Measurements from ENCODE around the gene RAP1B. TPM values are rescaled to one million over a fixed set of nuclear protein-coding genes. Genes with fewer than 3 reads are reported as not detected.

RAP1B gene
- total and polyA plus RNA-seq, 9 donors: 77.4 to 142 (median 101) TPM

GRCh38 chr12:68578765-68579164 is 31.9 kb upstream of the RAP1B start:
- no peak overlapping the region for H3K27ac ChIP-seq (ENCODE audit: low read length)
- no peaks in the 10 kb centered on the region for H3K36me3 ChIP-seq (ENCODE audit: control insufficient read depth, insufficient read depth, low read length)
- no peaks in the 10 kb centered on the region for H3K9me3 ChIP-seq (replicated peaks; ENCODE audit: control insufficient read depth, low read depth, low read length)
- H3K4me3 ChIP-seq (ENCODE audit: low read length): no peak overlapping the region
- WGBS (ENCODE audit: insufficient coverage): no CpG with 5 or more reads among the region's 6 CpGs
- no peaks in the 10 kb centered on the region for H3K4me1 ChIP-seq (ENCODE audit: control insufficient read depth, insufficient read depth, low read length)
- H3K27me3 ChIP-seq (ENCODE audit: control insufficient read depth, insufficient read depth, low read length): no peaks in the 10 kb centered on the region
- no peak for DNase-seq

- Histone ChIP-seq H3K9me3 (replicated peaks; ENCODE audit: control insufficient read depth, low read depth, low read length) (no peaks in the 10 kb centered on the region), H3K36me3 (ENCODE audit: control insufficient read depth, insufficient read depth, low read length) (no peaks in the 10 kb centered on the region), H3K4me1 (ENCODE audit: control insufficient read depth, insufficient read depth, low read length) (no peaks in the 10 kb centered on the region), H3K4me3 (ENCODE audit: low read length) (no peak overlapping the region), H3K27ac (ENCODE audit: low read length) (no peak overlapping the region), H3K27me3 (ENCODE audit: control insufficient read depth, insufficient read depth, low read length) (no peaks in the 10 kb centered on the region)
- no peak for DNase-seq
- no CpG with 5 or more reads among the region's 5 CpGs for WGBS (ENCODE audit: insufficient coverage)
Measured at GRCh38 chr12:68579254-68579653, 31.4 kb upstream of the RAP1B start.

- H3K9me3 ChIP-seq (replicated peaks; ENCODE audit: control insufficient read depth, low read depth, low read length): no peaks in the 10 kb centered on the region
- no peaks in the 10 kb centered on the region for H3K4me1 ChIP-seq (ENCODE audit: control insufficient read depth, insufficient read depth, low read length)
- no peak overlapping the region for H3K4me3 ChIP-seq (ENCODE audit: low read length)
- H3K27ac ChIP-seq (ENCODE audit: low read length): no peak overlapping the region
- no peak for DNase-seq
- H3K27me3 ChIP-seq (ENCODE audit: control insufficient read depth, insufficient read depth, low read length): no peaks in the 10 kb centered on the region
- WGBS (ENCODE audit: insufficient coverage): no CpG with 5 or more reads among the region's 1 CpG
- H3K36me3 ChIP-seq (ENCODE audit: control insufficient read depth, insufficient read depth, low read length): no peaks in the 10 kb centered on the region
Measured at GRCh38 chr12:68580911-68581310, 29.8 kb upstream of the RAP1B start.

DNA sequence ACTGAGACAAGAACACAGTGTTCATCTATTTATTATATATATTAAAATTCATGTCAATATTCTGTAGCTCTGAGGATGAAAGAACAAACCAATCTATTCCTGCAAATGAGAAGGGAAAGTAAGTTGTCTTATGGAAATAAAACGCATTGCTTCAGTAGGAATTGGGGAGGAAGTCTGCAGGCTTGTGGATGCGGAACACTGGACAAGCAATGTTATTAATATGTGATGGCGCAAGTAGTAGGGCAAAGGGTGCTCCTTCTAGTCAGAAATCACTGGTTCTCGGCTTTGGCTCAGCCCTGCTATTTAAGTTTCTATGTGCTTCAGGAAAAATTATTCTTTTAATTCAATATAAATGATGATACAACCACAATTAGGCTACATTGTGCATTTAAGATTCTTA is 28.8 kb upstream of the RAP1B start:
- H3K9me3 ChIP-seq (replicated peaks; ENCODE audit: control insufficient read depth, low read depth, low read length): no peaks in the 10 kb centered on the region
- H3K27ac ChIP-seq (ENCODE audit: low read length): no peak overlapping the region
- H3K4me1 ChIP-seq (ENCODE audit: control insufficient read depth, insufficient read depth, low read length): no peaks in the 10 kb centered on the region
- no peaks in the 10 kb centered on the region for H3K36me3 ChIP-seq (ENCODE audit: control insufficient read depth, insufficient read depth, low read length)
- H3K27me3 ChIP-seq (ENCODE audit: control insufficient read depth, insufficient read depth, low read length): no peaks in the 10 kb centered on the region
- no peak overlapping the region for H3K4me3 ChIP-seq (ENCODE audit: low read length)
- DNase-seq: no peak
- WGBS (ENCODE audit: insufficient coverage): 96% methylated on average over 3 of the region's 4 CpGs

DNA sequence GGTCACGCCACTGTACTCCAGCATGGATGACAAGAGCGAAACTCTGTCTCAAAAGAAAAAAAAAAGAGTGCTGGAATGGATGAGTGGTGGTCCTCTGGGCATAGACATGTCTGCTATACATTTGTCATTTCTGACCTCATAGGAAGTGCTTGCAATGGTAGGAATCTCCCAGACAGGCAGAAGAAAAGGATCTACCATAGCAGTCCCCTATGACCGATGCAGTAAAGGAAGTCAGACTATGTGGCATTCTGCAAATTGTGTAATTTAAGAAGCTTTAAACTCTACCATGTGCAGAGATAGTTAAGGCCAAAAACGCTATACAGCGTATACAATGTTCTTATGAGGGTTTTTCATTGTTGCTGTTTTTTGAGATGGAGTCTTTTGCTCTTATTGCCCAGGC is 24.7 kb upstream of the RAP1B start:
- H3K4me3 ChIP-seq (ENCODE audit: low read length): no peak overlapping the region
- DNase-seq: no peak
- H3K36me3 ChIP-seq (ENCODE audit: control insufficient read depth, insufficient read depth, low read length): no peaks in the 10 kb centered on the region
- no peaks in the 10 kb centered on the region for H3K27me3 ChIP-seq (ENCODE audit: control insufficient read depth, insufficient read depth, low read length)
- peaks cover 13% of the 10 kb centered on the region for H3K9me3 ChIP-seq (replicated peaks; ENCODE audit: control insufficient read depth, low read depth, low read length)
- 88% methylated on average over 1 of the region's 5 CpGs for WGBS (ENCODE audit: insufficient coverage)
- no peaks in the 10 kb centered on the region for H3K4me1 ChIP-seq (ENCODE audit: control insufficient read depth, insufficient read depth, low read length)
- no peak overlapping the region for H3K27ac ChIP-seq (ENCODE audit: low read length)

DNA sequence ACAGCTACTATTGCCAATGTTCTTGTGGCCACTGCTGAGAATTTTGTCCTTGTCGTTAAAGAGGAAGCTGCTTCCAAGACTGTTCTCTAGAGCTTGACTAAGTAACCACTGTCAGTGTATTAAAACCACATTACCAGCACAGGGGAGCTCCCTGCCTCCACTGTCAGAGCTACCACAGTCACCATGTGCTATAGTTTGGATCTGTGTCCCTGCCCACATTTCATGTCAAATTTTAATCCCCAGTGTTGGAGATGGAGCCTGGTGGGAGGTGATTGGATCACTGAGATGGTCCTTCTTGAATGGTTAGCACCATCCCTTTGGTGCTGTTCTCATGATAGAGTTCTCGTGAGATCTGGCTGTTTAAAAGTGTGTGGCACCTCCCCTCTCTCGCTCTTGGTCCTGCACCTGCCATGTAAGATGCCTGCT is 23.2 kb upstream of the RAP1B start:
- Histone ChIP-seq H3K9me3 (replicated peaks; ENCODE audit: control insufficient read depth, low read depth, low read length) (peaks cover 13% of the 10 kb centered on the region), H3K27ac (ENCODE audit: low read length) (no peak overlapping the region), H3K27me3 (ENCODE audit: control insufficient read depth, insufficient read depth, low read length) (no peaks in the 10 kb centered on the region), H3K4me3 (ENCODE audit: low read length) (no peak overlapping the region), H3K36me3 (ENCODE audit: control insufficient read depth, insufficient read depth, low read length) (no peaks in the 10 kb centered on the region), H3K4me1 (ENCODE audit: control insufficient read depth, insufficient read depth, low read length) (no peaks in the 10 kb centered on the region)
- DNase-seq: no peak
- 88% methylated on average over 3 of the region's 3 CpGs for WGBS (ENCODE audit: insufficient coverage)

GRCh38 chr12:68589194-68589593 is 21.5 kb upstream of the RAP1B start:
- Histone ChIP-seq H3K27ac (ENCODE audit: low read length) (no peak overlapping the region), H3K4me3 (ENCODE audit: low read length) (no peak overlapping the region), H3K27me3 (ENCODE audit: control insufficient read depth, insufficient read depth, low read length) (no peaks in the 10 kb centered on the region), H3K4me1 (ENCODE audit: control insufficient read depth, insufficient read depth, low read length) (no peaks in the 10 kb centered on the region), H3K36me3 (ENCODE audit: control insufficient read depth, insufficient read depth, low read length) (no peaks in the 10 kb centered on the region), H3K9me3 (replicated peaks; ENCODE audit: control insufficient read depth, low read depth, low read length) (peaks cover 13% of the 10 kb centered on the region)
- WGBS (ENCODE audit: insufficient coverage): 87% methylated on average over 3 of the region's 3 CpGs
- DNase-seq: no peak

- Histone ChIP-seq H3K27ac (ENCODE audit: low read length) (no peak overlapping the region), H3K27me3 (ENCODE audit: control insufficient read depth, insufficient read depth, low read length) (no peaks in the 10 kb centered on the region), H3K4me3 (ENCODE audit: low read length) (no peak overlapping the region), H3K9me3 (replicated peaks; ENCODE audit: control insufficient read depth, low read depth, low read length) (peaks cover 13% of the 10 kb centered on the region), H3K36me3 (ENCODE audit: control insufficient read depth, insufficient read depth, low read length) (no peaks in the 10 kb centered on the region), H3K4me1 (ENCODE audit: control insufficient read depth, insufficient read depth, low read length) (no peaks in the 10 kb centered on the region)
- 50% methylated on average over 1 of the region's 6 CpGs for WGBS (ENCODE audit: insufficient coverage)
- DNase-seq: no peak
Measured at GRCh38 chr12:68591734-68592418, 18.8 kb upstream of the RAP1B start.

DNA sequence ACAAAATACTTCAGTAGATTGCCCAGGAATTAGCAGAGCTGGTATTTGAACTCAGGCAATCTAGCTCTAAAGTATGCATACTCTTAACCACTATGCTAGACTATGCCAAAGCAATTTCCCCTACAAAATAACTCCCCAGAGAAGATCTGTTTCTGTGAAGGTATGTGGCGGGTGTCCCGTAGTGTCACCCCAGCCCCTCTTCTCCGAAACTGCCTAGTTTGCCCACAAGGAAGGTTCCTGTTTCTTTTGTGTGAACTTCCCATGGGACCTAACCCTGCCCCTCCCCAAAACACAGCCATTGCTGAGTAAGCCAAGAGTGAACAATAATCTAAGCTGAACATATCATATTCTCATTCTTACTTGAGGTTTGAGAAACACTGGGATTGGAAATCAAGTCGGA is 15.5 kb upstream of the RAP1B start:
- WGBS (ENCODE audit: insufficient coverage): 87% methylated on average over 3 of the region's 4 CpGs
- no peak for DNase-seq

GRCh38 chr12:68601767-68602166 is 8.9 kb upstream of the RAP1B start:
- no peak for DNase-seq
- Histone ChIP-seq H3K4me1 (ENCODE audit: control insufficient read depth, insufficient read depth, low read length) (no peaks in the 10 kb centered on the region), H3K4me3 (ENCODE audit: low read length) (no peak overlapping the region), H3K27ac (ENCODE audit: low read length) (no peak overlapping the region), H3K36me3 (ENCODE audit: control insufficient read depth, insufficient read depth, low read length) (no peaks in the 10 kb centered on the region), H3K9me3 (replicated peaks; ENCODE audit: control insufficient read depth, low read depth, low read length) (no peaks in the 10 kb centered on the region), H3K27me3 (ENCODE audit: control insufficient read depth, insufficient read depth, low read length) (no peaks in the 10 kb centered on the region)
- WGBS (ENCODE audit: insufficient coverage): 45% methylated on average over 1 of the region's 1 CpG

More for the DNA sequence above, 15.5 kb upstream of the RAP1B start:
- no peaks in the 10 kb centered on the region for H3K27me3 ChIP-seq (ENCODE audit: control insufficient read depth, insufficient read depth, low read length)
- peaks cover 1% of the 10 kb centered on the region for H3K9me3 ChIP-seq (replicated peaks; ENCODE audit: control insufficient read depth, low read depth, low read length)
- no peaks in the 10 kb centered on the region for H3K4me1 ChIP-seq (ENCODE audit: control insufficient read depth, insufficient read depth, low read length)
- no peak overlapping the region for H3K4me3 ChIP-seq (ENCODE audit: low read length)
- H3K36me3 ChIP-seq (ENCODE audit: control insufficient read depth, insufficient read depth, low read length): no peaks in the 10 kb centered on the region
- no peak overlapping the region for H3K27ac ChIP-seq (ENCODE audit: low read length)

DNA sequence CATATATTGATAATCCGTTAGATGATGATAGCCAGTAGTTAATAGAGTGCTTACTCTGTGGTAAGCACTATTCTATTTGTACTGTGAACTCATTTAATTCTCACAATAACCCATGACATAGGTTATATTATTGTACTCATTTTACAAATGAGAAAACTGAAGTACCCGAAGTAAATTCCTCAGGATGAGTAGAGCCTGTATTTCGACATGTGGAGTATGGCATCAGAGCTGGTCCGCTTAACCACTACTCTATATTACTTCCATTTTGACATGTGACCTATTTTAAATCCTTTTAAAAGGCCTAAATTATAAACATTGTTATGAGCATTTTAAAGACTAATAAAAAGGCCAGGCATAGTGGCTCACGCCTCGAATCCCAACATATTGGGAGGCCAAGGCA is 8.0 kb upstream of the RAP1B start:
- H3K27me3 ChIP-seq (ENCODE audit: control insufficient read depth, insufficient read depth, low read length): no peaks in the 10 kb centered on the region
- no CpG with 5 or more reads among the region's 6 CpGs for WGBS (ENCODE audit: insufficient coverage)
- H3K36me3 ChIP-seq (ENCODE audit: control insufficient read depth, insufficient read depth, low read length): no peaks in the 10 kb centered on the region

More for the DNA sequence above, 8.0 kb upstream of the RAP1B start:
- no peak for DNase-seq
- Histone ChIP-seq H3K4me1 (ENCODE audit: control insufficient read depth, insufficient read depth, low read length) (no peaks in the 10 kb centered on the region), H3K4me3 (ENCODE audit: low read length) (no peak overlapping the region), H3K27ac (ENCODE audit: low read length) (no peak overlapping the region), H3K9me3 (replicated peaks; ENCODE audit: control insufficient read depth, low read depth, low read length) (no peaks in the 10 kb centered on the region)

All from muscle of leg (tissue), 11 donors.